Measurements from ENCODE around the gene BRMS1.
"Not testable (repeated sequence)": the region's sequence is repeated elsewhere in the genome, so short reads cannot be mapped to it uniquely, and the experiment has no call there.

BRMS1 gene, protein sequence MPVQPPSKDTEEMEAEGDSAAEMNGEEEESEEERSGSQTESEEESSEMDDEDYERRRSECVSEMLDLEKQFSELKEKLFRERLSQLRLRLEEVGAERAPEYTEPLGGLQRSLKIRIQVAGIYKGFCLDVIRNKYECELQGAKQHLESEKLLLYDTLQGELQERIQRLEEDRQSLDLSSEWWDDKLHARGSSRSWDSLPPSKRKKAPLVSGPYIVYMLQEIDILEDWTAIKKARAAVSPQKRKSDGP

DNA sequence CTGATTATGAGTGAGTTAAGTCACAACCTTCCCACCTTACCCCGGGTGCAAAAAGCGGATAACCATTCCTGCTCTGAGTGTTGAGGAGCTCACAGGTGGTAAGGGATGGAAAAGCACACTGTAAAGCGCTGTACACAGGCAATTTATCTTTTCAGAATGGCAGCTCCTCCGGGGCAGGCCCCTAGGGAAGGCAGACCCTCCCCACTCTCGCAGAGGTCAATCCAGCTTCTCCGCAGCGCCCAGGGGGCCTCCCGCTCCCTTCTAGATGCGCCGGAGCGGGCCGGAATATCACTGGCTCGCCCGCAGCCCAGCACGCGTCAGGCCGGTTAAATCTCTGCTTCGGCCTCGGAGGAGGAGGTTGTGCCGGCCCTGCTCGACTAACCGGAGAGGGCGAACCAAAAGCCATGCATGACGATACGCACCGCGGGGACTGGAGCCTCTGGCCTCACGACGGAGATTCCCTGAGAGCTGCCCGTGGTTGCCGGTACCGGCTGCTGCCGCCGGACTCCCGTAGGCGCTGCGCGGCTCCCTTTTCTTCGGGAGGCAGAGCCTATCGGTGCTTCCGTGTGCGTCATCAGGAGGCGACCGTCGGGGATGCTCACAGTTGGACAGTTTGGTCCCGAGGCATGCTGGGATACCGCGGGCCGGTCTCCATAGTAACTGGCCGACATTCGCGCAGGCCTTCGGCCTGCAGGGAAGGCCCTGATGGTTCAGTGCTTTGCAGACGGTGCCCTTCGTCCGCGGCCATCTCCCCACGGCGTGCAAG, at the start of gene BRMS1:
BRMS1 (minus strand) TSS at position 555 of the 766 bp plus-strand sequence. CDS start 2,870 bp downstream, outside the sequence.
- peak within 1 kb of the TSS; percentile 94 for H3K4me3 ChIP-seq (ENCODE audit: control insufficient read depth, low read depth, low read length)
- TF ChIP-seq, protein P1, sequence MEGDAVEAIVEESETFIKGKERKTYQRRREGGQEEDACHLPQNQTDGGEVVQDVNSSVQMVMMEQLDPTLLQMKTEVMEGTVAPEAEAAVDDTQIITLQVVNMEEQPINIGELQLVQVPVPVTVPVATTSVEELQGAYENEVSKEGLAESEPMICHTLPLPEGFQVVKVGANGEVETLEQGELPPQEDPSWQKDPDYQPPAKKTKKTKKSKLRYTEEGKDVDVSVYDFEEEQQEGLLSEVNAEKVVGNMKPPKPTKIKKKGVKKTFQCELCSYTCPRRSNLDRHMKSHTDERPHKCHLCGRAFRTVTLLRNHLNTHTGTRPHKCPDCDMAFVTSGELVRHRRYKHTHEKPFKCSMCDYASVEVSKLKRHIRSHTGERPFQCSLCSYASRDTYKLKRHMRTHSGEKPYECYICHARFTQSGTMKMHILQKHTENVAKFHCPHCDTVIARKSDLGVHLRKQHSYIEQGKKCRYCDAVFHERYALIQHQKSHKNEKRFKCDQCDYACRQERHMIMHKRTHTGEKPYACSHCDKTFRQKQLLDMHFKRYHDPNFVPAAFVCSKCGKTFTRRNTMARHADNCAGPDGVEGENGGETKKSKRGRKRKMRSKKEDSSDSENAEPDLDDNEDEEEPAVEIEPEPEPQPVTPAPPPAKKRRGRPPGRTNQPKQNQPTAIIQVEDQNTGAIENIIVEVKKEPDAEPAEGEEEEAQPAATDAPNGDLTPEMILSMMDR (conservative IDR thresholded peaks at IDR 0.05; ENCODE audit: control insufficient read depth, insufficient read depth, low read depth, low read length) = peak; percentile 12
- peak; percentile 96 for DNase-seq (ENCODE audit: low read depth)

DNA sequence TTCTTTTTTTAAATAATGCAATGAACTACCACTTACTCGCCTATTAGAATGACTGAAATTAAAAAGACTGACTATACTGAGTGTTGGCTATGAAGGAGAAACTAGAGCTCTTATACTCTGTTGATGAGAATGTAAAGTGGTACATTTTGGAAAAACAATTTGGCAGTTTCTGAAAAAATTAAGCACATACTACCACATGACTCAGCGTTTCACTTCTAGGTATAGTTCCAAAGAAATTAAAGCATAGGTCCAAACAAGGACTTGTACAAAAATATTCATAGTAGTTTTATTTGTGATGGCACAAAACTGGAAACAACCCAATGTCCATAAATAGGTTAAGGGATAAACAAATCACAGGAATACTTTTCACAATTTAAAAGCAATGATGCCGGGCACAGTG, 49.0 kb upstream of the BRMS1 start:
- TF ChIP-seq, protein P1 (conservative IDR thresholded peaks at IDR 0.05; ENCODE audit: control insufficient read depth, insufficient read depth, low read depth, low read length) = no peak
- DNase-seq (ENCODE audit: low read depth) = no peak
- H3K4me3 ChIP-seq (ENCODE audit: control insufficient read depth, low read depth, low read length) = no peak overlapping the region

DNA sequence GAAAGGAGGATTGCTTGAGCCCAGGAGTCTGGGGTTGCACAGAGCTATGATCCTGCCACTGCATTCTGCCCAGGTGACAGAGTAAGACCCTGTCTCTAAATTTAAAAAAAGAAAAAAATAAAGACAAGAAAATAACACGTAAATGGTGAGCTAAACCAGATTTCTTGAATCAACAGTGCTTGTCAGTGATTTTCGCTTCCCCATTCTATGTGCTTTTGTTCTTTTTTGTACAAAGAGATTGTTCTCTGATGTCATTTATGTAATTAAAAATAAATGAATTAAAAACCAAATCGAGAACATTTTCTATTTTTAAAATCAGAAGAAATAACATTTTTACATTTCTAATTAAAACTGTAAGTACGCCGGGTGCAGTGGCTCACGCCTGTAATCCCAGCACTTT, 46.4 kb upstream of the BRMS1 start:
- no peak overlapping the region for H3K4me3 ChIP-seq (ENCODE audit: control insufficient read depth, low read depth, low read length)
- TF ChIP-seq, protein P1 (conservative IDR thresholded peaks at IDR 0.05; ENCODE audit: control insufficient read depth, insufficient read depth, low read depth, low read length) = no peak
- DNase-seq (ENCODE audit: low read depth) = no peak

DNA sequence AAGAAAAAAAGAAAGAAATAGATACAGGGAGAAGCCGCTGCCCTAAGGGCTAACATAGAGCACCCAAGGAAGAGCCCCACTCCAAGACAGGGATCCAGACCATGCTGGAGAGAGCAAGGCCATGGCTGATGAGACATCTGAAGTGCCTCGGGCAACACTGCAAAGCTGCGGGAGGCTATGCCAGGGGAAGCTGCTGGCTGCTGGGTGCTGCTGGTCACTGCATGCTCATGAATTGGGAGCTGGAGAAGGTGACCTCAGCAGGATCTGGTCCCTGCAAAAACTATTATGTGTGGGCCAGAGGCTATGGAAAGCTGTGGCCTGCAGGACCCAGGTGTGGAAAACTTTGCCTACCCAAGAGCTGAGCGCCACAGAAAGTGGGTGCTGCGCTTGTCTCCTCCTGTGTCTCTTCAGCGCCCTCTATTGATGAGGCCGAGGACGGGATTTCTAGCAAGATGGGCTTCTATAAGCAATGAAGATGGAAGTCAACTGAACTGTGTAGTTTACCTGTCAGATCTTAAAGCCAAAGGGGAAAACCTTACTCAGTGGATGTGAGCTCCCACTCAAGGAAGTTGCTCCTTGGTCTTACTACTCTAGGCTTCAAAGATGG, 44.0 kb upstream of the BRMS1 start:
- peak; percentile 74 for DNase-seq (ENCODE audit: low read depth)
- TF ChIP-seq, protein P1 (conservative IDR thresholded peaks at IDR 0.05; ENCODE audit: control insufficient read depth, insufficient read depth, low read depth, low read length) = peak; percentile 86
- H3K4me3 ChIP-seq (ENCODE audit: control insufficient read depth, low read depth, low read length) = no peak overlapping the region

DNA sequence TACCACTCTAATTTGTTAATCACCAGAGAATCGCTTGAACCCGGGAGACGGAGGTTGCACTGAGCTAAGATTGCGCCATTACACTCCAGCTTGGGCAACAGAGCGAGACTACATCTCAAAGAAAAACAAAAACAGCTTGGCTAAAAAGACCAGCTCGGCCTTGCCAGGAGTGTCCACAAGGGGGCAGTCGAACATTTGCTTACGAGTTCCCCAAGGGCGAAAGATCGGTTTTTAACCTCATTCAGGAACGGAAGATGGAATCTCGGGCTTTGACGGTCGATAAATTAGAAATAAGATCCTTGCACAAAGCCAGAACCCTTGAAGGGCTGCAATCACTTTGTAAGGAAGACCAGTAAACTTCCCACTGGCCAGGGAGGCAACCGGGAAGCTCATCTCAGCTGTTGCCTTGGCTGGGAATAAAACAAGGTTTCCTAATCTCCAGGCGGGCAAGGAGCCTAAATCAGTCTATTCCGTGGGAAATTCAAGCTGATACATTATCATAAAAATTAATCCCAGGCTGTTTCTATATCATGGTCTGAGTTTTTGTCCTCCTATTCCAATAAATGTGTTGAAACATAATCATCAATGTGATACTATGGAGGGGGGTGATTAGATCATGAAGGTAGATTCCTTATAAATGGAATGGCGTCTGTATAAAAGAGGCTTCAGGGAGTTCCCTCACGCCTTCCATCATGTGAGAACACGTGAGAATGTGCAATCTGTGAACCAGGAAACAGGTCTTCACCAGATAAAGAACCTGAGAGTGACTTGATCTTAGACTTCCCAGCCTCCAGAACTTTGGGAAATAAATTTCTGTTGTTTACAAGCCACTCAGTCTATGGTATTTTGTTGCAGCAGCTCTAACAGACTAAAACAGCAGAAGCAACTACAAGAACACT, 41.5 kb upstream of the BRMS1 start:
- TF ChIP-seq, protein P1 (conservative IDR thresholded peaks at IDR 0.05; ENCODE audit: control insufficient read depth, insufficient read depth, low read depth, low read length) = peak; percentile 98
- DNase-seq (ENCODE audit: low read depth) = peak; percentile 89
- peak overlapping the region; percentile 31 for H3K4me3 ChIP-seq (ENCODE audit: control insufficient read depth, low read depth, low read length)

DNA sequence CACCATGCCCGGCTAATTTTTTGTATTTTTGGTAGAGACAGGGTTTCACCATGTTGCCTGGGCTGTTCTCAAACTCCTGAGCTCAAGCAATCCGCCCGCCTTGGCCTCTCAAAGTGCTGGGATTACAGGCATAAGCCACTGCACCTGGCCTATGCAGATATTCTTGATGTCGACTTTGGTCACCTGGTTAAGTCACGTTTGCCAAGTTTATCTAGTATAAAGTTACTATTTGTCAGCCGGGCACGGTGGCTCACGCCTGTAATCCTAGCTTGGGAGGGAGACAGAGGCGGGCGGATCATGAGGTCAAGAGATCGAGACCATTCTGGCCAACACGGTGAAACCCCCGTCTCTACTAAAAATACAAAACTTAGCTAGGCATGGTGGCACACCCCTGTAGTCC, 39.4 kb upstream of the BRMS1 start:
- not testable (repeated sequence) for DNase-seq (ENCODE audit: low read depth); H3K4me3 ChIP-seq (ENCODE audit: control insufficient read depth, low read depth, low read length)

DNA sequence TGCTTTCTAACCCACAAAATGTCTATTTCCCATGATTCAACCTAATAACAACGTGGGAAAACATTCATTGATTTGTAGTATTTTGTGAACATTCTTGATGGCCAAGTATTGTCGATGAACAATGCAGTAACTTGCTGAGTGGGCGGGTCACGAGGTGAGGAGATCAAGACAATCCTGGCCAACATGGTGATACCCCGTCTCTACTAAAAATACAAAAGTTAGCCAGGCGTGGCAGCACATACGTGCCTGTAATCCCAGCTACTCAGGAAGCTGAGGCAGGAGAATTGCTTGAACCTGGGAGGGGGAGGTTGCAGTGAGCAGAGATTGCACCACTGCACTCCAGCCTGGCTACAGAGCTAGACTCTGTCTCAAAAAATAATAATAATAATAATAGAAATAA, 35.4 kb upstream of the BRMS1 start:
- DNase-seq (ENCODE audit: low read depth) = peak; percentile 8
- not testable (repeated sequence) for H3K4me3 ChIP-seq (ENCODE audit: control insufficient read depth, low read depth, low read length)

DNA sequence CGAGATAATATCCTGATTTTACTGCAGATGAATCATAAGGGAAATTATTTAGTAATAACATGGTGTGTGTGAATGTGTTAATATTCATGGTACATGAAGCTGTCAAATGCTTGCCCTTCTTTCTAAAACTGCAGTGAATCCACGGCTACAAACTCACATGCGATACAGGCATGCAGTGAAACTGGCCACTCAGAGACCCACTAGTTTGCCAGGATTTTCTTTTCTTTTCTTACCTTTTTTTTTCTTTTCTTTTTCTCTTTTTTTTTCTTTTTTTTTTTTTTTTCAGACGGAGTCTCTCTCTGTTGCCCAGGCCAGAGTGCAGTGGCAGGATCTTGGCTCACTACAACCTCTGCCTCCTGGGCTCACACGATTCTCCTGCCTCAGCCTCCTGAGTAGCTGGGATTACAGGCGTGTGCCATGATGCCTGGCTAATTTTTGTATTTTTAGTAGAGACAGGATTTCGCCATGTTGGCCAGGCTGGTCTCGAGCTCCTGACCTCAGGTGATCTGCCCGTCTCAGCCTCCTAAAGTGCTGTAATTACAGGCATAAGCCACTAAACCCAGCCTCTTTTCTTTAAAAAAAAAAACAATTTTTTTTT, 28.9 kb upstream of the BRMS1 start:
- not testable (repeated sequence) for DNase-seq (ENCODE audit: low read depth); H3K4me3 ChIP-seq (ENCODE audit: control insufficient read depth, low read depth, low read length)
